Activated CD4-positive, alpha-beta T cell treated with anti-CD3 and anti-CD28 coated beads, Interleukin-2, amount 10 ng/mL, durations not matched to agents 7 days and 5 days (primary cell): Measurements from ENCODE around the gene FJX1. TPM values are rescaled to one million over a fixed set of nuclear protein-coding genes. Genes with fewer than 3 reads are reported as not detected.

ENCODE experiments used
- CTCF ChIA-PET: fragments of 350-600 bp; sonication (Branson Sonifier 250); formaldehyde crosslinking; loops from one replicate; lab custom pipeline; 2021; ENCODE audit warnings: antibody characterized with exemption; lab: Charles Lee
- POLR2A ChIA-PET: fragments of 350-600 bp; sonication (Branson Sonifier 250); formaldehyde crosslinking; loops from one replicate; lab custom pipeline; 2021; ENCODE audit warnings: antibody characterized with exemption; lab: Charles Lee
- DNase-seq: peaks from one replicate; pipeline ENCODE4 v3.0.0-alpha.2; 2020
- H3K27ac Mint-ChIP-seq: one replicate; pipeline ENCODE4 v1.8.0; 2021; ENCODE audit warnings: mild to moderate bottlenecking, moderate library complexity, mixed read lengths
- H3K27me3 Mint-ChIP-seq: one replicate; pipeline ENCODE4 v1.8.0; 2021; ENCODE audit warnings: mixed read lengths
- H3K36me3 Mint-ChIP-seq: one replicate; pipeline ENCODE4 v1.8.0; 2021; ENCODE audit warnings: low read depth, mixed read lengths
- H3K4me1 Mint-ChIP-seq: one replicate; pipeline ENCODE4 v1.8.0; 2021; ENCODE audit warnings: mixed read lengths
- H3K4me3 Mint-ChIP-seq: one replicate; pipeline ENCODE4 v1.8.0; 2021; ENCODE audit warnings: mild to moderate bottlenecking, moderate library complexity, mixed read lengths
- H3K9me3 Mint-ChIP-seq: one replicate; pipeline ENCODE4 v1.8.0; 2021; ENCODE audit warnings: mixed read lengths
- total RNA-seq, 2 experiments: library from RNA; stranded (reverse); gene quantifications; one replicate each; pipeline ENCODE4 v1.2.3, GENCODE V29; 2021

FJX1 gene
- total RNA-seq, 2 experiments from 2014 or later, result 0.17 to 0.21 TPM

DNA sequence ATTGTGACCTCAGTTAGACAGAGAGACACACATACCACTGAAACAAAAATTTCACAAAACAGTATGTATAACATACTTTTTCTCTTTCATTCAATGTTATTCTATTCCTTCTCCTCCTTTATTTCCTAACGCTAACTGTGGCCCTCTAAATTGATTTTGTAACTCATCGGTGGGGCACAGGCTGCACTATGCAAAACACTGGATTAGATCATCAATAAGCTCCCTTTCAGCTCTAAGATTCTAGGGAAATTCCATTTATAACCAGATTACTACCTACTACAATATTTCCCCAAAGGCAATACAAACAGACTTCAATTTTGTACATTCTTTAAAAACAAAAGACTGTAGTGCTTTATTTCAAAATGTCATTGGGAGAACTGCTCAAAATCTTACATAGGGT lies 6.1 kb downstream of the FJX1 start:
- DNase-seq, result no peak
- ChIA-PET CTCF (interaction anchor here (0.6 kb wide), 1 partner anchor 26 kb away, joined by 3 read pairs; no protein-coding TSS in a partner anchor), POLR2A (no interaction called here)
- Mint-ChIP-seq H3K27ac (no peak overlapping the region), H3K4me3 (no peak overlapping the region), H3K36me3 (no peaks in the 10 kb centered on the region), H3K4me1 (peaks cover 4% of the 10 kb centered on the region), H3K27me3 (peaks cover 73% of the 10 kb centered on the region), H3K9me3 (no peaks in the 10 kb centered on the region)

DNA sequence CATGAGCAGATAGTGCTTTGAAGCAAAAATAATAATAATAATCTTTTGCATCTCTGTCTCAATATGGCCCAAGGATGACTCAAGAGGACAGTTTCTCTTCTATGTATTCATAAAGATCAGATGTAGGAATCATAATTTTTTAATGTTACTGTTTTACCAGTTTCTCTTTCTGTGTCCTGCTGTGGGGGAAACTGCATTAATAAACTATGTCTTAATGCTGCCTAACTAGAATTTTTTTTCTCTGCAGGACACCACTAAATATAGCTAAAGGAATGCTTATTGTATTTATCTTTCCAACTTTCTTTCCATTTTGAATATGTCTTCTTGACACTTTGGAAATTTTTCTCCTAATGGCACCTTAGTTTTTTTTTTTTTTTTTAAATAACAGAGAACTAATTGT lies 6.5 kb downstream of the FJX1 start:
- Mint-ChIP-seq H3K27ac (no peak overlapping the region), H3K27me3 (peaks cover 72% of the 10 kb centered on the region), H3K36me3 (no peaks in the 10 kb centered on the region), H3K9me3 (no peaks in the 10 kb centered on the region), H3K4me3 (no peak overlapping the region), H3K4me1 (peaks cover 3% of the 10 kb centered on the region)
- DNase-seq, result no peak
- CTCF ChIA-PET, result interaction anchor here (0.6 kb wide), 1 partner anchor 25 kb away, joined by 3 read pairs; no protein-coding TSS in a partner anchor
- POLR2A ChIA-PET, result no interaction called here

DNA sequence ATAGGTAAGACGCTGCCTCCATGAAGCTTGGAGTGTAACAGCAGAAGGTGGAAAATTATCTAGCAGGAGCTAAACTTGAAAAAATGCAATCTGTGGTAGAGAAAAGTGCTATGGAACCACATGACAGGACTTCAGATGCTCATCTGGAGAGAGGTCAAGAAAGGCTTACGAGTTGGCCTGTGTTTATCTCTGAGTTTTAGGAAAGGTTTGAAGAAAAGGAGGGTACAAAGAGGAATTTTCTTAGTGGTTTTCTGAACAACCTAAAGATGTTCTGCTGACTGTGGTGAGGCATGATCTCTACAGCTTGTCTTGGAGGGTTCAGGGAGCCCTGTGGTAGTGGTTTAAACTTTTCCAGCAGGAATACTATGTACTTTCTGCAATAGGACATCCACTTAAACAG lies 8.2 kb downstream of the FJX1 start:
- H3K36me3 Mint-ChIP-seq, result no peaks in the 10 kb centered on the region
- H3K27me3 Mint-ChIP-seq, result peaks cover 65% of the 10 kb centered on the region
- CTCF ChIA-PET, result no interaction called here
- no peak overlapping the region for H3K27ac Mint-ChIP-seq
- H3K9me3 Mint-ChIP-seq, result no peaks in the 10 kb centered on the region
- POLR2A ChIA-PET, result no interaction called here
- H3K4me1 Mint-ChIP-seq, result no peaks in the 10 kb centered on the region
- H3K4me3 Mint-ChIP-seq, result no peak overlapping the region
- no peak for DNase-seq

DNA sequence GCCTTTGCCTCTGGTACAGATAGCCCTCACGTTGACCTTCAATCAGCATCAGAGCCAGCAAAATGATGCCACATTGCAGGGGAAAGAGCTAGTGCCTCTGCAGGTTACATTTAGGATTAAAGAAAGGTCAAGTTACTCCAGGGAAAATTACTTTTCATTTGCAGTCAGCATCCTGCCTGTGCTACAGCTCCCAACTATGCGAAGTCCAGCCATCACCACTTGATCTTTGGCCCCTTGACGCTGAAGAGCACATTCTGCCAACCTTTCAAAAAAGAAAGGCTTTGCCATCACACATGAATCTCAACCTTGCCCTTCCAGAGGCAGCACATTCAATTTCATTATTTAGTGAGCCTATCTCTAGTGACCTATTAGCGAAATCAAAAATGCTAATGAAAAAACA lies 11.3 kb downstream of the FJX1 start:
- Mint-ChIP-seq H3K4me1 (no peaks in the 10 kb centered on the region), H3K9me3 (no peaks in the 10 kb centered on the region), H3K4me3 (no peak overlapping the region), H3K36me3 (no peaks in the 10 kb centered on the region), H3K27ac (no peak overlapping the region), H3K27me3 (peaks cover 50% of the 10 kb centered on the region)
- no peak for DNase-seq
- ChIA-PET CTCF (no interaction called here), POLR2A (no interaction called here)

DNA sequence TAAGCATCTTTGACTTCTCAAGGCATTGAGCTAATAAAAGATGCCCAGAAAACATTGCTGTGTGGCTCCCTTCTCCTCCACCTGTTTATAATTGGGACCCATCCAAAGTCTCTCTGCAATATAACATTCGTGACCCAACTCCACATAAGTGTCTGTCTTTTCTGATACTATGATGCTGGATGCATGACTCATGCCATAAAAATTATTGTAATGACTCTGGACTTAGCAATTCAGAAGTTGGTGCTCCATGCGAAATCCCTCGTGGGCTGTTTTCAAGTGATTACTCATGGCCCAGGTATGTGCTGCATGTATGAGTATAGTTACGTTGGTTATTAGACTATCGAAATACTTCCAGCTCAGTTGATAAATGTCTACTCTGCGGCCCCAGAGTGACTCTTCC lies 11.7 kb downstream of the FJX1 start:
- H3K4me1 Mint-ChIP-seq, result no peaks in the 10 kb centered on the region
- ChIA-PET CTCF (no interaction called here), POLR2A (no interaction called here)
- no peaks in the 10 kb centered on the region for H3K9me3 Mint-ChIP-seq
- no peaks in the 10 kb centered on the region for H3K36me3 Mint-ChIP-seq
- H3K27ac Mint-ChIP-seq, result no peak overlapping the region
- DNase-seq, result no peak
- H3K4me3 Mint-ChIP-seq, result no peak overlapping the region
- peaks cover 48% of the 10 kb centered on the region for H3K27me3 Mint-ChIP-seq

DNA sequence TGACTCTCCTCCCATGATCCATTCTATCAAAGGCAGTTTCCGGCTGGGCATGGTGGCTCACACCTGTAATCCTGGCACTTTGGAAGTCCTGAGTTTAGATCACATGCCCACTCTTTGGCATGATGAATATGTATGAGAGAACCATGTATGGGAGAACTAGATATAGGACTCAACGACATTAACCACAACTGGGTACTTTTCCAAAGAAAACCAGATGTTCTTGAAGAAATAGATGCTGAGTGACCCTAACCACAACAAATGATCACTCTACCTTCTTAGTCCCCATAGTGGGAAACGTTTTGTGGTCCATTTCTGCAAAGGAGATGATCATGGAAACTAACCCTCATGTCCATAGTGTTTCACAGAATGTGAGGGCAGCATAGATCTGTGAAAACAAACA lies 13.6 kb downstream of the FJX1 start:
- Mint-ChIP-seq H3K27me3 (peaks cover 43% of the 10 kb centered on the region), H3K27ac (no peak overlapping the region), H3K36me3 (no peaks in the 10 kb centered on the region), H3K4me3 (no peak overlapping the region), H3K4me1 (no peaks in the 10 kb centered on the region), H3K9me3 (no peaks in the 10 kb centered on the region)
- ChIA-PET CTCF (no interaction called here), POLR2A (no interaction called here)
- no peak for DNase-seq

DNA sequence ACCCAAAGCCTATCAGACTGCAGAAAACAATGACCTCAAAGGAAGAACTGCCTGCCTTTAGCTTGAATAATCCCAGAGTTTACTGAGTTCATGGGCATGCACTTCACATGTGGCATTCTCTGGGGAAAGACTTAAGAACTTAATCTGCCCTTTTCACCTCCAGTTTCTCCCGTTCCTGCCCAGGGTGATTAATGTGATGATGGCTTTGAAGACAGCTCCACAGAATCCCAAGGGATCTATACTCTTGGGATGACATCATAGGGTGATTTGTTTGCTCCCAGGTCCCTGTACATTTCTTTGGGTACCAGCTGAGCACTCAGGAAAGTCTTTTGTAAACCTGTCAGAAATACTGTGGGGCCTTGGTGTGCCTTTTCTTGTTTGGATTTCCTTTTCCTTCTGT lies 14.0 kb downstream of the FJX1 start:
- ChIA-PET POLR2A (no interaction called here), CTCF (no interaction called here)
- Mint-ChIP-seq H3K36me3 (no peaks in the 10 kb centered on the region), H3K4me1 (no peaks in the 10 kb centered on the region), H3K9me3 (no peaks in the 10 kb centered on the region), H3K27ac (no peak overlapping the region), H3K27me3 (peaks cover 41% of the 10 kb centered on the region), H3K4me3 (no peak overlapping the region)
- DNase-seq, result no peak

DNA sequence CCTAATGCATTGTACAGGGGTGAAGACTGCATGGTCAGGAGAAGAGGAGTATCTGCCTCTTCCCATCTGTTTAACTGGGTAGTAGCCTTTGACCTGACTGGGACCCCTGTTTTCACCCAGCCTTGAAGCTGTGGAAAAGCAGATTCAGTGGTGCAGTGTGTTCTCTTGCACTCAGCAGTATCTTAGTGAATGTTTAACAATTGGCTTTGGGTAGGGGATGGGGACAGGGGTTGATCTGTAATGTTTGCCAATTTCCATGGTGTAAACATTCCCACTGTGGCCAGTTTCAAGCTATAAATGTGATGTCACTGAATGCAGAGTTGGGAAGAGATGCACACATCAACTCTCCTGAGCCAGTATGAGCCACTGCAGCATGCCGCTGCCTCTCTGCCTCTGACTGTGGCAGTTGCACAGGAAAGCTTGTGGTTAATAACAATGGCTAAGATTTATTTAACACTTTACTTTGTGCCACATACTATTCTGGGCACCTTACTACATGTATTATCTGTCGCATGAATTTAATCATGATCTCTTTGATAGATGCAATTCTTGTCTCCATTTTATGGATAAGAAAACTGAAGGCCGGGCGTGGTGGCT lies 15.7 kb downstream of the FJX1 start:
- no peak for DNase-seq
- CTCF ChIA-PET, result no interaction called here
- H3K36me3 Mint-ChIP-seq, result no peaks in the 10 kb centered on the region
- no peak overlapping the region for H3K27ac Mint-ChIP-seq
- POLR2A ChIA-PET, result no interaction called here
- H3K9me3 Mint-ChIP-seq, result no peaks in the 10 kb centered on the region
- peaks cover 31% of the 10 kb centered on the region for H3K27me3 Mint-ChIP-seq
- H3K4me3 Mint-ChIP-seq, result no peak overlapping the region
- H3K4me1 Mint-ChIP-seq, result no peaks in the 10 kb centered on the region

DNA sequence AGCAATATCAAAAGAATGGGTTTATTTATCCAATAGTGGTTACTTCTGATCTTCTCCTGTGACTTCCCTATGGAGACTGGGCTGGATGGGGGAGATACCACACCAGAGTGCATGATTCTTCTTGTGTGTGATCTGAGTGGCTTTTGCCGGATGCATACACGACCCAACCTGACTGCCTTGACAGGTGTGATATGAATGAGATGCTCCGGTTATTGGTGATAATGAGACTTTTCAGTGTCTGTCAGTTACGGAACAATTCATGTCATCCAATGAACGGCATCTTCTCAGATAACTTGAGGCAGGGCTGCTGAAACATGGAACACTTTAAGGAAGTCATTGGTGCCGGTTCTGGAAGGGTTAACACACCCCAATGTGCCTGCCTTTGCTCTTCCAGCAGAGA lies 17.7 kb downstream of the FJX1 start:
- CTCF ChIA-PET, result no interaction called here

DNA sequence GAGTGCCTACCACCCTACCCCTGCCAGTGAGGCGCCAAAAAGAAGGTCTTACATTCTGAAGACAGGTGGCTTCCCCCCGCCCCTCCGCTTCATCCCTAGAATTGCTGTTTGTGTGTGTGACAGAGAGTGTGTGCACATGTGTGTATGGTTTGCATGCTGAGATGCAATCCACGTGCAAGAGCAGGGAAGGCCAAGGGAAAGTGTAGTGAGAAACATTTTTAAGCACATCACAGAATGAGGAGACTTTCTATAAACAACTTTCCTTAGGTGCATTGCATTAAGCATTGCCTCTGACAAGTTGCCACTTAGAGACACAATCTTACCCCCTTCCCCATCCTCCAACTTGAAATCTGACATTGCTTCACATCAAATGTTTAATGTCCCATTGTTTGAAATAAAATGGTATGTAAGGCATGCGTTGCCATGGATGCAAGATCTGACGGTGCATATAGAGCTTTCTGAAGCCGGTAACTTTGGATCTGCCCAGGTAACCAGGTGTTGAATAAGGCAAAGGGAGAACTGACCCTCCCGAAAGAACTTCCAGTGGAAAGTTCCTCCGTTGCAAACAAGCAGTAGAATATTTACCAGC lies 21.4 kb downstream of the FJX1 start:
- POLR2A ChIA-PET, result no interaction called here
- Mint-ChIP-seq H3K36me3 (no peaks in the 10 kb centered on the region), H3K4me1 (no peaks in the 10 kb centered on the region), H3K27ac (no peak overlapping the region), H3K27me3 (peaks cover 7% of the 10 kb centered on the region), H3K4me3 (no peak overlapping the region), H3K9me3 (no peaks in the 10 kb centered on the region)
- CTCF ChIA-PET, result no interaction called here
- DNase-seq, result no peak

More for the DNA sequence above, 17.7 kb downstream of the FJX1 start:
- no peaks in the 10 kb centered on the region for H3K36me3 Mint-ChIP-seq
- H3K27ac Mint-ChIP-seq, result no peak overlapping the region
- no peaks in the 10 kb centered on the region for H3K9me3 Mint-ChIP-seq
- H3K27me3 Mint-ChIP-seq, result peaks cover 17% of the 10 kb centered on the region
- no peaks in the 10 kb centered on the region for H3K4me1 Mint-ChIP-seq
- no peak for DNase-seq
- H3K4me3 Mint-ChIP-seq, result no peak overlapping the region
- POLR2A ChIA-PET, result no interaction called here

DNA sequence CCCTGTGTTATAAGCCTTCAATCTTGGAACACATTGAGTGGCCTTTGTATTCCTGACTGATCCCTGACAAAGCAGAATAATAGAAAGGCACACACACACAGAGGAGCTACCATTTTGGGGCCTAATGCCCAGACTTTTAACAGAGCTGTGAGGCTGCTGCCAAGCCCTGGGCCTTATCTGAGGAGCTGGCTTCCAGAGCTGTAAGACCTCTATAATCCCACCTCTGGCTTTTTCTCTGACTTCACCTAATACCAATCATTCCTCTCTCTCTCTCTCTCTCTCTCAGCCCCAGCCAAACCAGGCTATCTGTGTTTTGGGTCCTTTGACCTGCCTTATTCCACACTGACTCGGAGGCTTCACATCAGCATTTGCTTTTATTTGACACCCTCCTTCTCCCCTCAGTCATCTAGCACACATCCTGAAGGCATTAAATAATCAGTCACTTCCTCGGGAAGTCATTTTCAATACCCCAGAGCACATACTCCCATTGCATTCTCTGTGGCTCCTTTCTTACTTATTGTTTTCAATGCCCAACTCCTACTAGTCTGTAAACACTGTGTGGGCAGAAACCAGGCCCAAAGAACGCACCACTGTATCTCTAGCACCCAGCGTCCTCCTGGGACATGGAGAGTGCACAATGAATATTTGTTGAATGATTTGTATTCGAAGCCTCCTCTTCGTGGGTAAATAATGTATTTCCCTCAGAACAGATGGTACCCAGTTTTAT lies 23.1 kb downstream of the FJX1 start:
- ChIA-PET POLR2A (no interaction called here), CTCF (no interaction called here)
- DNase-seq, result no peak
- peaks cover 3% of the 10 kb centered on the region for H3K27me3 Mint-ChIP-seq
- no peaks in the 10 kb centered on the region for H3K36me3 Mint-ChIP-seq
- no peak overlapping the region for H3K27ac Mint-ChIP-seq
- H3K4me1 Mint-ChIP-seq, result no peaks in the 10 kb centered on the region
- no peak overlapping the region for H3K4me3 Mint-ChIP-seq
- no peaks in the 10 kb centered on the region for H3K9me3 Mint-ChIP-seq

DNA sequence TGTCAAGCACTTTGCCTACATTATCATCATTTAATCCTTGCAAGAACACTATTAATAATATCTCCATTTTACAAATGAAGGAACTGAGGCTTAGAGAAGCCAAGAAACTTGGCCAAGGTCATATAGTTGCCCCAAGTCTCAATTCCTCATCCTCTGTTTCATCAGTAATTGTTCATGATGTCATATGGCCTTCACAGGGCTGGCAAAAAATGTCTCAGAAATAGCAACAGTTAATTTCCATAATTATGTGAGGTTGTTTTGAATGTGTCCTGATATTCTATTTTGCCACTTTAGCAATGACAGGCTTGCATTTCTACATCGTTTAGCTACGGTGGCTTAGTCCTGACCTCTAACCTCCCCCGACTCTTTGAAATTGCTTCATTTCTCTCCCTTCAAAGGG lies 23.7 kb downstream of the FJX1 start:
- no peak for DNase-seq
- H3K4me1 Mint-ChIP-seq, result no peaks in the 10 kb centered on the region
- peaks cover 2% of the 10 kb centered on the region for H3K27me3 Mint-ChIP-seq
- H3K9me3 Mint-ChIP-seq, result no peaks in the 10 kb centered on the region
- CTCF ChIA-PET, result no interaction called here
- no peak overlapping the region for H3K4me3 Mint-ChIP-seq
- no peaks in the 10 kb centered on the region for H3K36me3 Mint-ChIP-seq
- H3K27ac Mint-ChIP-seq, result no peak overlapping the region
- POLR2A ChIA-PET, result no interaction called here

DNA sequence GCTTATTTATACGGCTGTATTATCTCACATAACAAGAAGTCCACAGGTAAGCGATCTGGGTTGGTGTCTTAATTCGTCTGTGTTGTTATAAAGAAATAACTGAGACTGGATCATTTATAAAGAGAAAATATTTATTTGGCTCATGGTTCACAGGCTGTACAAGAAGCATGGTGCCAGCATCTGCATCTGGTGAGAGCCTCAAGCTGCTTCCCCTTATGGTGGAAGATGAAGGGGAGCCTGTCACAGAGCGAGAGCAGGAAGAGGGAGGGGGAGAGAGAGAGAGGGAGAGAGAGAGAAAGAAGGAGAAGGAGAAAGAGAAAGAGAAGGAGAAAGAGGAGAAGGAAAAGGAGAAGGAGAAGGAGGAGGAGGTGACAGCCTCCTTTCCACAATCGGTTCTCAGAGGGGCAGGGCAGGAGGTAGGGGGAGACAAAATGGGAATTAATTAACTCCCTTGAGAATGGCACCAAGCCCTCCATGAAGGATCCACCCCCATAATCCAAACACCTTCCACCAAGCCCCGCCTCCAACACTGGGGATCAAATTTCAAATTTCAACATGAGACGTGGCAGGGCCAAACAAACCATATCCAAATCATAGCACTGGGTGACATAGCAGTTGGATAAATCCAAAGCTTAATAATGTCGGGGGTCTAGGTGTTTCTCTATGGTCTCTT lies 29.3 kb downstream of the FJX1 start:
- Mint-ChIP-seq H3K27ac (no peak overlapping the region), H3K27me3 (peaks cover 4% of the 10 kb centered on the region), H3K4me3 (no peak overlapping the region), H3K9me3 (no peaks in the 10 kb centered on the region), H3K4me1 (no peaks in the 10 kb centered on the region), H3K36me3 (no peaks in the 10 kb centered on the region)
- ChIA-PET CTCF (no interaction called here), POLR2A (no interaction called here)
- no peak for DNase-seq
